BLaER1 (cell line): Measurements from ENCODE around the gene DPP10.
"Not testable (repeated sequence)": the region's sequence is repeated elsewhere in the genome, so short reads cannot be mapped to it uniquely, and the experiment has no call there.

Experiments used
- H3K27ac ChIP-seq: shearing (Covaris generic); formaldehyde crosslinking; 2 replicates; pipeline ENCODE4 v1.8.1; 2022
- H3K27me3 ChIP-seq: shearing (Covaris generic); formaldehyde crosslinking; 2 replicates; pipeline ENCODE4 v1.8.1; 2022
- H3K36me3 ChIP-seq: shearing (Covaris generic); formaldehyde crosslinking; 2 replicates; pipeline ENCODE4 v1.8.1; 2022
- H3K4me1 ChIP-seq: shearing (Covaris generic); formaldehyde crosslinking; 2 replicates; pipeline ENCODE4 v1.8.1; 2022
- H3K4me2 ChIP-seq: shearing (Covaris generic); formaldehyde crosslinking; 2 replicates; pipeline ENCODE4 v1.8.1; 2022
- H3K4me3 ChIP-seq: shearing (Covaris generic); formaldehyde crosslinking; 2 replicates; pipeline ENCODE4 v1.8.1; 2022
- H3K9ac ChIP-seq: shearing (Covaris generic); formaldehyde crosslinking; 2 replicates; pipeline ENCODE4 v1.8.1; 2022
- H3K9me3 ChIP-seq: shearing (Covaris generic); formaldehyde crosslinking; 2 replicates; pipeline ENCODE4 v1.8.1; 2022
- H4K20me1 ChIP-seq: shearing (Covaris generic); formaldehyde crosslinking; 2 replicates; pipeline ENCODE4 v1.8.1; 2022
- Cebpa-rat ChIP-seq: shearing (Covaris generic); IDR thresholded peaks from 2 replicates; pipeline ENCODE4 v1.8.1; 2022

DPP10 gene

GRCh38 chr2:115414466-115414865 lies 972.0 kb downstream of the DPP10 start:
- Histone ChIP-seq H3K27ac (no peak overlapping the region), H3K4me2 (no peak overlapping the region), H3K4me3 (no peak overlapping the region), H3K9me3 (no peaks in the 10 kb centered on the region), H4K20me1 (no peaks in the 10 kb centered on the region), H3K9ac (no peak overlapping the region), H3K36me3 (no peaks in the 10 kb centered on the region), H3K4me1 (no peaks in the 10 kb centered on the region), H3K27me3 (no peaks in the 10 kb centered on the region)
- no peak for TF ChIP-seq Cebpa-rat

- H3K36me3 ChIP-seq: no peaks in the 10 kb centered on the region
- H3K27ac ChIP-seq: no peak overlapping the region
- H3K27me3 ChIP-seq: no peaks in the 10 kb centered on the region
- no peaks in the 10 kb centered on the region for H4K20me1 ChIP-seq
- H3K4me1 ChIP-seq: no peaks in the 10 kb centered on the region
- TF ChIP-seq Cebpa-rat: no peak
- H3K9me3 ChIP-seq: no peaks in the 10 kb centered on the region
- H3K4me2 ChIP-seq: no peak overlapping the region
- no peak overlapping the region for H3K9ac ChIP-seq
- H3K4me3 ChIP-seq: no peak overlapping the region
Observed at GRCh38 chr2:115422004-115422634, 979.7 kb downstream of the DPP10 start.

DNA sequence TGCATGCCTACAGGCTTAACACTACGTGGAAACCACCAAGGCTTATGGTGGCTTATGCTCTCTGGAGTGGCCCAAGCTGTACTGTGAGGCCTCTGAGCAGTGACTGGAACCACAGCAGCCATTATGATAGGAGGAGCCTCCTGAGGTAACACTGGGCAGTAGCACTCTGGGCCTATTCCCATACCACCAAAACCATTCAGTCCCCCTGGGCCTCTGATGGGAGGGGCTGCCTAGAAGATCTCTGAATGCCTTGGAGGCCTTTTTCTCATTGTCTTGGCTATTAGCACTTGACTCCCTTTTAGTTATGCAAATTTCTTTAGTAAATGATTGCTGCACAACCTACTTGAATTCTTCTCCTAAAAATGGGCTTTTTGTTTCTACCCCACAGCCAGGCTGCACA lies 985.0 kb downstream of the DPP10 start:
- Histone ChIP-seq H3K4me3 (no peak overlapping the region), H4K20me1 (no peaks in the 10 kb centered on the region), H3K4me2 (no peak overlapping the region), H3K9ac (no peak overlapping the region), H3K36me3 (no peaks in the 10 kb centered on the region), H3K27ac (no peak overlapping the region), H3K4me1 (no peaks in the 10 kb centered on the region), H3K9me3 (no peaks in the 10 kb centered on the region), H3K27me3 (no peaks in the 10 kb centered on the region)
- TF ChIP-seq Cebpa-rat: no peak

DNA sequence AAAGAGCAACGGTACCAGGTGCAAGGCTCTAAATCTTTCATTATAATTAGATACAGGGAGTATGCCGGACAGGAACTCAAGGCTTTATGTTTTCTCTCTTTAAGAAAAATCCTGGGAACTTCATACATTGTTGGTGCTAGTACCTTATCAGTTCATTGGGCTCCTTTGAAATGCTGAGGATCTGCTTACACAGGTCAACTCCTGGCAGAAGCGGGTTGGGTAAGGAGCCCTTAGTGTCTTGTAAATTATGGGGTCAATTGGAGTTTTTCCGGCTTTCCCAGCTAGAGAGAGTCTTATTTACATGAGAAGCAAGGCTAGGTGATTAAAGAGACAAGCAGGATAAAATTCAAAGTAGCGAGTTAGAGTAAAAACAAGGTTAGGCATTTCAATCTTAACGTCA lies 998.3 kb downstream of the DPP10 start:
- H3K9me3 ChIP-seq, H3K4me1 ChIP-seq, H3K27ac ChIP-seq, H3K9ac ChIP-seq, H4K20me1 ChIP-seq, H3K4me2 ChIP-seq, H3K4me3 ChIP-seq, H3K36me3 ChIP-seq, H3K27me3 ChIP-seq: not testable (repeated sequence)

GRCh38 chr2:115443539-115444185 lies 1001.2 kb downstream of the DPP10 start:
- no peak overlapping the region for H3K4me3 ChIP-seq
- H4K20me1 ChIP-seq: no peaks in the 10 kb centered on the region
- H3K9ac ChIP-seq: no peak overlapping the region
- no peaks in the 10 kb centered on the region for H3K27me3 ChIP-seq
- TF ChIP-seq Cebpa-rat: no peak
- H3K4me1 ChIP-seq: no peaks in the 10 kb centered on the region
- no peaks in the 10 kb centered on the region for H3K36me3 ChIP-seq
- no peak overlapping the region for H3K27ac ChIP-seq
- peaks cover 13% of the 10 kb centered on the region for H3K9me3 ChIP-seq
- no peak overlapping the region for H3K4me2 ChIP-seq

- Histone ChIP-seq H3K9me3 (no peaks in the 10 kb centered on the region), H3K9ac (no peak overlapping the region), H3K27ac (no peak overlapping the region), H3K27me3 (no peaks in the 10 kb centered on the region), H3K4me1 (no peaks in the 10 kb centered on the region), H3K36me3 (no peaks in the 10 kb centered on the region), H4K20me1 (no peaks in the 10 kb centered on the region), H3K4me2 (no peak overlapping the region), H3K4me3 (no peak overlapping the region)
- TF ChIP-seq Cebpa-rat: no peak
Observed at GRCh38 chr2:115460008-115460407, 1017.6 kb downstream of the DPP10 start.

- Histone ChIP-seq H4K20me1 (no peaks in the 10 kb centered on the region), H3K9me3 (peaks cover 8% of the 10 kb centered on the region; the same call in 1 of the 2 replicates), H3K4me2 (no peak overlapping the region), H3K36me3 (no peaks in the 10 kb centered on the region), H3K4me3 (no peak overlapping the region), H3K9ac (no peak overlapping the region), H3K27me3 (no peaks in the 10 kb centered on the region), H3K27ac (no peak overlapping the region), H3K4me1 (no peaks in the 10 kb centered on the region)
- TF ChIP-seq Cebpa-rat: no peak
Observed at GRCh38 chr2:115480741-115481140, 1038.3 kb downstream of the DPP10 start.

- Histone ChIP-seq H3K4me1 (no peaks in the 10 kb centered on the region), H3K27ac (no peak overlapping the region), H3K4me2 (no peak overlapping the region), H3K36me3 (no peaks in the 10 kb centered on the region), H3K27me3 (no peaks in the 10 kb centered on the region), H3K9me3 (no peaks in the 10 kb centered on the region), H3K9ac (no peak overlapping the region), H4K20me1 (no peaks in the 10 kb centered on the region), H3K4me3 (no peak overlapping the region)
- no peak for TF ChIP-seq Cebpa-rat
Observed at GRCh38 chr2:115481842-115482241, 1039.4 kb downstream of the DPP10 start.

DNA sequence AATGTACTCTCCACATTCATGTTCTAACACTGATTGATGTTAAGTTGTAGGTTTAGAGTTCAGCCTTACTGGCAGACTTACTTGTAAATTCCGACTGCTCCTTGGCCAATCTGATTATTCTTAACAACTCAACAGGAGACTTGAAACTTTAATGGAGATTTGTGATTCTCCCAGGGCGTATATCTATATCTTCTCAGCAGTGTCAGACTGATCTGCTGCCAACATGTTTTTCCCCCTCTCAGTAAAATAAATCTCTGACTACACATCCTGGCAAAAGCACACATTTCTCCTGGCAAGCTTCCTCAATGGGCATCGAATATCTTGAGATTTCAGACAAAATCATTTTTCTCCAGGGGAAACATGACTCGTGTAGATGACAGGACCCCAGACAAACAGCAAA lies 1041.2 kb downstream of the DPP10 start:
- no peak for TF ChIP-seq Cebpa-rat
- no peak overlapping the region for H3K9ac ChIP-seq
- no peaks in the 10 kb centered on the region for H3K27me3 ChIP-seq
- no peaks in the 10 kb centered on the region for H3K9me3 ChIP-seq
- H3K4me3 ChIP-seq: no peak overlapping the region
- no peaks in the 10 kb centered on the region for H4K20me1 ChIP-seq
- no peak overlapping the region for H3K4me2 ChIP-seq
- H3K27ac ChIP-seq: no peak overlapping the region
- no peaks in the 10 kb centered on the region for H3K36me3 ChIP-seq
- no peaks in the 10 kb centered on the region for H3K4me1 ChIP-seq

- TF ChIP-seq Cebpa-rat: no peak
- Histone ChIP-seq H3K4me2 (no peak overlapping the region), H3K4me3 (no peak overlapping the region)
Observed at GRCh38 chr2:115484486-115484885, 1042.0 kb downstream of the DPP10 start.

GRCh38 chr2:115484983-115485382 lies 1042.5 kb downstream of the DPP10 start:
- Histone ChIP-seq H3K4me1 (no peaks in the 10 kb centered on the region), H3K4me3 (no peak overlapping the region), H4K20me1 (no peaks in the 10 kb centered on the region), H3K27ac (no peak overlapping the region), H3K9ac (no peak overlapping the region), H3K36me3 (no peaks in the 10 kb centered on the region), H3K4me2 (no peak overlapping the region), H3K9me3 (no peaks in the 10 kb centered on the region), H3K27me3 (no peaks in the 10 kb centered on the region)
- TF ChIP-seq Cebpa-rat: no peak

More at GRCh38 chr2:115484486-115484885, 1042.0 kb downstream of the DPP10 start:
- Histone ChIP-seq H3K36me3 (no peaks in the 10 kb centered on the region), H3K9me3 (no peaks in the 10 kb centered on the region), H3K27ac (no peak overlapping the region), H3K4me1 (no peaks in the 10 kb centered on the region), H3K9ac (no peak overlapping the region), H4K20me1 (no peaks in the 10 kb centered on the region), H3K27me3 (no peaks in the 10 kb centered on the region)
